Endodermal cell (in vitro differentiated cells): ENCODE measurements around the gene C10orf62. TPM values are rescaled to one million over a fixed set of nuclear protein-coding genes. Genes with fewer than 3 reads are reported as not detected.

Experiments
- DNase-seq: peaks from one replicate; pipeline ENCODE4 v3.0.0-alpha.2; 2017
- H3K27ac ChIP-seq: 2 replicates; pipeline ENCODE4 v1.5.1; 2013; ENCODE audit warnings: mild to moderate bottlenecking, low read depth, low read length, moderate library complexity
- H3K27me3 ChIP-seq: 2 replicates; pipeline ENCODE4 v1.6.1; 2013; ENCODE audit warnings: mild to moderate bottlenecking, low read length, moderate library complexity; ENCODE audit not compliant: insufficient read depth, control insufficient read depth, poor library complexity, severe bottlenecking
- H3K36me3 ChIP-seq: 2 replicates; pipeline ENCODE4 v1.7.0; 2013; ENCODE audit warnings: mild to moderate bottlenecking, low read length, moderate library complexity; ENCODE audit not compliant: control insufficient read depth, insufficient read depth
- H3K4me1 ChIP-seq: one replicate; pipeline ENCODE4 v1.7.0; 2013; ENCODE audit warnings: low read length; ENCODE audit not compliant: control insufficient read depth, insufficient read depth
- H3K4me3 ChIP-seq: 2 replicates; pipeline ENCODE4 v1.5.1; 2013; ENCODE audit warnings: mild to moderate bottlenecking, low read length, moderate library complexity
- H3K9ac ChIP-seq: 2 replicates; pipeline ENCODE4 v1.6.1; 2013; ENCODE audit warnings: mild to moderate bottlenecking, low read length, moderate library complexity; ENCODE audit not compliant: poor library complexity, severe bottlenecking; ENCODE audit errors: extremely low read depth
- H3K9me3 ChIP-seq: 2 replicates; pipeline ENCODE4 v1.6.1; 2013; ENCODE audit warnings: mild to moderate bottlenecking, low read length, moderate library complexity; ENCODE audit not compliant: control insufficient read depth
- H3K27ac Mint-ChIP-seq: 2 replicates; pipeline ENCODE4 v1.8.0; 2020; ENCODE audit warnings: mixed read lengths
- H3K27me3 Mint-ChIP-seq: 2 replicates; pipeline ENCODE4 v1.8.0; 2021; ENCODE audit warnings: mild to moderate bottlenecking, mixed read lengths; ENCODE audit not compliant: insufficient read depth
- H3K36me3 Mint-ChIP-seq: 2 replicates; pipeline ENCODE4 v1.8.0; 2020; ENCODE audit warnings: low read depth, mixed read lengths
- H3K4me1 Mint-ChIP-seq: 2 replicates; pipeline ENCODE4 v1.8.0; 2020; ENCODE audit warnings: mixed read lengths
- H3K4me3 Mint-ChIP-seq: 2 replicates; pipeline ENCODE4 v1.8.0; 2020; ENCODE audit warnings: mild to moderate bottlenecking, moderate library complexity, mixed read lengths
- H3K9me3 Mint-ChIP-seq: 2 replicates; pipeline ENCODE4 v1.8.0; 2020; ENCODE audit warnings: mild to moderate bottlenecking, mixed read lengths
- whole genome bisulfite sequencing, 2 experiments: methylation state at CpG; one replicate each; pipeline versions ENCODE4 v1.1.5 to v1.1.7; 2013; ENCODE audit warnings: missing lambda C conversion rate in 2 of 2, mixed read lengths in 1 of 2; ENCODE audit not compliant: insufficient coverage in 1 of 2, insufficient read length in 1 of 2; 5-methylcytosine and 5-hydroxymethylcytosine counted together
- total RNA-seq, 2 donors: library from RNA; stranded (reverse); fragmentation: NEBNext Ultra II Directional in 1 of 2; extraction: Animal tissue kit (Norgen Biotek cat#: 25700) in 1 of 2; gene quantifications; 2 replicates in 1 of 2; 3 replicates in 1 of 2; pipeline ENCODE4 v1.2.1, GENCODE V29; 2021
- TF ChIP-seq, protein P1 (sequence below): fragments of 200-600 bp; sonication (generic); conservative IDR thresholded peaks from 2 replicates; pipeline ENCODE4 v1.5.0; 2021; ENCODE audit warnings: antibody characterized with exemption, mild to moderate bottlenecking

Gene C10orf62
- total RNA-seq, 2 donors from 2014 or later = not detected

- TF ChIP-seq, protein P1, sequence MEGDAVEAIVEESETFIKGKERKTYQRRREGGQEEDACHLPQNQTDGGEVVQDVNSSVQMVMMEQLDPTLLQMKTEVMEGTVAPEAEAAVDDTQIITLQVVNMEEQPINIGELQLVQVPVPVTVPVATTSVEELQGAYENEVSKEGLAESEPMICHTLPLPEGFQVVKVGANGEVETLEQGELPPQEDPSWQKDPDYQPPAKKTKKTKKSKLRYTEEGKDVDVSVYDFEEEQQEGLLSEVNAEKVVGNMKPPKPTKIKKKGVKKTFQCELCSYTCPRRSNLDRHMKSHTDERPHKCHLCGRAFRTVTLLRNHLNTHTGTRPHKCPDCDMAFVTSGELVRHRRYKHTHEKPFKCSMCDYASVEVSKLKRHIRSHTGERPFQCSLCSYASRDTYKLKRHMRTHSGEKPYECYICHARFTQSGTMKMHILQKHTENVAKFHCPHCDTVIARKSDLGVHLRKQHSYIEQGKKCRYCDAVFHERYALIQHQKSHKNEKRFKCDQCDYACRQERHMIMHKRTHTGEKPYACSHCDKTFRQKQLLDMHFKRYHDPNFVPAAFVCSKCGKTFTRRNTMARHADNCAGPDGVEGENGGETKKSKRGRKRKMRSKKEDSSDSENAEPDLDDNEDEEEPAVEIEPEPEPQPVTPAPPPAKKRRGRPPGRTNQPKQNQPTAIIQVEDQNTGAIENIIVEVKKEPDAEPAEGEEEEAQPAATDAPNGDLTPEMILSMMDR = no peak
- no peak overlapping the region for H3K27ac Mint-ChIP-seq
- no peak overlapping the region for H3K4me3 Mint-ChIP-seq
- DNase-seq = no peak
- H3K36me3 Mint-ChIP-seq = no peaks in the 10 kb centered on the region
- no peaks in the 10 kb centered on the region for H3K27me3 Mint-ChIP-seq
- Histone ChIP-seq H3K9me3 (no peaks in the 10 kb centered on the region), H3K4me3 (no peak overlapping the region), H3K9ac (no peak overlapping the region), H3K27ac (no peak overlapping the region), H3K36me3 (no peaks in the 10 kb centered on the region), H3K4me1 (peaks cover 5% of the 10 kb centered on the region), H3K27me3 (no peaks in the 10 kb centered on the region)
- no peaks in the 10 kb centered on the region for H3K9me3 Mint-ChIP-seq
- peaks cover 14% of the 10 kb centered on the region for H3K4me1 Mint-ChIP-seq
- WGBS, 2 experiments = 84 to 93% methylated on average over 4 of the region's 4 CpGs
Observed at GRCh38 chr10:97547271-97547600, 42.3 kb upstream of the C10orf62 start.

DNA sequence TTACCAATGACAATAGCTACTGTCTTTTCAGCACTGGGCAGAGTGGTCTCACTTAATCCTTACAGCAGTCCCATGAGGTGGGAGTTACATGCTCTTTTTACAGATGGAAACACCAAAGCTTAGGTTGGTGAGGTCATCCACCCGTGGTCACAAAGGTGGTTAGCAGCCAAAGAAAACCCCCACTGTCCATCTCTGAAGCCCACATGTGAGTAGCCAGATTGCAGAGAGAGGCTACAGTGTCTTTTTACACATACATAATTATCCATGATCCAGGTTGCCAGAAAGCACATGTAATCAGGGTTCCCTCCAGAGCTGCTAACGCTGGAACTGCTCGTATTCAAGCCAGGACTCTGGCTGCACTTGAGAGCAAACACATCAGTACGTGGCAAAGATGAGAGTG lies 41.6 kb upstream of the C10orf62 start:
- TF ChIP-seq, protein P1 = no peak
- H3K4me1 ChIP-seq = peaks cover 5% of the 10 kb centered on the region
- H3K27ac ChIP-seq = no peak overlapping the region
- no peaks in the 10 kb centered on the region for H3K27me3 Mint-ChIP-seq
- H3K4me3 ChIP-seq = no peak overlapping the region
- peaks cover 14% of the 10 kb centered on the region for H3K4me1 Mint-ChIP-seq
- H3K9me3 Mint-ChIP-seq = no peaks in the 10 kb centered on the region
- H3K4me3 Mint-ChIP-seq = no peak overlapping the region
- no peaks in the 10 kb centered on the region for H3K27me3 ChIP-seq
- no peaks in the 10 kb centered on the region for H3K36me3 ChIP-seq
- H3K36me3 Mint-ChIP-seq = no peaks in the 10 kb centered on the region
- no peak for DNase-seq
- WGBS, 2 experiments = 70 to 86% methylated on average over 3 to 4 of the region's 4 CpGs
- H3K9ac ChIP-seq = no peak overlapping the region
- H3K9me3 ChIP-seq = no peaks in the 10 kb centered on the region
- no peak overlapping the region for H3K27ac Mint-ChIP-seq

GRCh38 chr10:97548828-97549455 lies 40.6 kb upstream of the C10orf62 start:
- Histone ChIP-seq H3K27ac (peak overlapping the region; percentile 66), H3K4me3 (no peak overlapping the region), H3K36me3 (no peaks in the 10 kb centered on the region), H3K9me3 (no peaks in the 10 kb centered on the region), H3K27me3 (no peaks in the 10 kb centered on the region), H3K9ac (no peak overlapping the region), H3K4me1 (peaks cover 5% of the 10 kb centered on the region)
- Mint-ChIP-seq H3K27me3 (no peaks in the 10 kb centered on the region), H3K9me3 (no peaks in the 10 kb centered on the region), H3K4me3 (no peak overlapping the region), H3K27ac (no peak overlapping the region), H3K4me1 (peaks cover 20% of the 10 kb centered on the region), H3K36me3 (no peaks in the 10 kb centered on the region)
- WGBS, 2 experiments = 91% methylated on average over 12 to 13 of the region's 13 CpGs
- TF ChIP-seq, protein P1 = no peak
- DNase-seq = no peak
